Activated CD4-positive, alpha-beta T cell treated with anti-CD3 and anti-CD28 coated beads, Interleukin-2, amount 10 ng/mL, durations not matched to agents 7 days and 5 days (primary cell): ENCODE measurements around the gene KCNN4. TPM values are rescaled to one million over a fixed set of nuclear protein-coding genes. Genes with fewer than 3 reads are reported as not detected.
A peak's percentile ranks its signal among the peaks of the same experiment; 100 is the strongest.
"Not testable (repeated sequence)": the region's sequence is repeated elsewhere in the genome, so short reads cannot be mapped to it uniquely, and the experiment has no call there.

Experiments used
- CTCF ChIA-PET: fragments of 350-600 bp; sonication (Branson Sonifier 250); formaldehyde crosslinking; loops from one replicate; lab custom pipeline; 2021; ENCODE audit warnings: antibody characterized with exemption; lab: Charles Lee
- POLR2A ChIA-PET: fragments of 350-600 bp; sonication (Branson Sonifier 250); formaldehyde crosslinking; loops from one replicate; lab custom pipeline; 2021; ENCODE audit warnings: antibody characterized with exemption; lab: Charles Lee
- DNase-seq: peaks from one replicate; pipeline ENCODE4 v3.0.0-alpha.2; 2020
- H3K27ac Mint-ChIP-seq: one replicate; pipeline ENCODE4 v1.8.0; 2021; ENCODE audit warnings: mild to moderate bottlenecking, moderate library complexity, mixed read lengths
- H3K27me3 Mint-ChIP-seq: one replicate; pipeline ENCODE4 v1.8.0; 2021; ENCODE audit warnings: mixed read lengths
- H3K36me3 Mint-ChIP-seq: one replicate; pipeline ENCODE4 v1.8.0; 2021; ENCODE audit warnings: low read depth, mixed read lengths
- H3K4me1 Mint-ChIP-seq: one replicate; pipeline ENCODE4 v1.8.0; 2021; ENCODE audit warnings: mixed read lengths
- H3K4me3 Mint-ChIP-seq: one replicate; pipeline ENCODE4 v1.8.0; 2021; ENCODE audit warnings: mild to moderate bottlenecking, moderate library complexity, mixed read lengths
- H3K9me3 Mint-ChIP-seq: one replicate; pipeline ENCODE4 v1.8.0; 2021; ENCODE audit warnings: mixed read lengths
- total RNA-seq, 2 experiments: library from RNA; stranded (reverse); gene quantifications; one replicate each; pipeline ENCODE4 v1.2.3, GENCODE V29; 2021

Gene KCNN4
- total RNA-seq, result 10 to 100 TPM; 31.9 to 34.5 TPM

- Mint-ChIP-seq H3K36me3 (peaks cover 5% of the 10 kb centered on the region), H3K9me3 (no peaks in the 10 kb centered on the region), H3K4me1 (peaks cover 83% of the 10 kb centered on the region), H3K27me3 (no peaks in the 10 kb centered on the region), H3K27ac (peak within 1 kb of the TSS; percentile 93), H3K4me3 (peak within 1 kb of the TSS; percentile 79)
- POLR2A ChIA-PET, result no interaction called here
- DNase-seq, result peak; percentile 70
- CTCF ChIA-PET, result interaction anchor here (1.2 to 9.1 kb wide), 5 partner anchors 13 to 112 kb away, joined by 3 to 88 read pairs (median 4); no protein-coding TSS in a partner anchor
Observed at GRCh38 chr19:43780706-43781525, at the start of gene KCNN4. KCNN4 (minus strand) TSS chr19:43780973; CDS start chr19:43780861, 112 bp downstream.

- Mint-ChIP-seq H3K27ac (peak within 1 kb of the TSS; percentile 77), H3K36me3 (peaks cover 39% of the 10 kb centered on the region), H3K9me3 (peaks cover 25% of the 10 kb centered on the region), H3K27me3 (peaks cover 9% of the 10 kb centered on the region), H3K4me3 (peak within 1 kb of the TSS; percentile 83), H3K4me1 (peaks cover 19% of the 10 kb centered on the region)
- peak; percentile 84 for DNase-seq
- ChIA-PET POLR2A (no interaction called here), CTCF (no interaction called here)
Observed at GRCh38 chr19:43826787-43827754, 46.3 kb upstream of the KCNN4 start, which contains the start of gene ZNF283. ZNF283 (plus strand) TSS chr19:43827321; CDS start chr19:43833505, 6,184 bp downstream.

- POLR2A ChIA-PET, H3K27ac Mint-ChIP-seq: not testable (repeated sequence)
- H3K36me3 Mint-ChIP-seq, result peaks cover 27% of the 10 kb centered on the region
Observed at GRCh38 chr19:43824572-43824971, 43.8 kb upstream of the KCNN4 start.

GRCh38 chr19:43823856-43824255 lies 43.1 kb upstream of the KCNN4 start:
- CTCF ChIA-PET, H3K27ac Mint-ChIP-seq, DNase-seq, POLR2A ChIA-PET, H3K4me3 Mint-ChIP-seq: not testable (repeated sequence)
- peaks cover 34% of the 10 kb centered on the region for H3K9me3 Mint-ChIP-seq
- peaks cover 31% of the 10 kb centered on the region for H3K4me1 Mint-ChIP-seq
- H3K27me3 Mint-ChIP-seq, result peaks cover 28% of the 10 kb centered on the region
- H3K36me3 Mint-ChIP-seq, result peaks cover 21% of the 10 kb centered on the region

More at GRCh38 chr19:43824572-43824971, 43.8 kb upstream of the KCNN4 start:
- H3K9me3 Mint-ChIP-seq, result peaks cover 34% of the 10 kb centered on the region
- peaks cover 31% of the 10 kb centered on the region for H3K4me1 Mint-ChIP-seq
- DNase-seq, H3K4me3 Mint-ChIP-seq, CTCF ChIA-PET: not testable (repeated sequence)
- H3K27me3 Mint-ChIP-seq, result peaks cover 25% of the 10 kb centered on the region

- DNase-seq, result no peak
- H3K9me3 Mint-ChIP-seq, result peaks cover 24% of the 10 kb centered on the region
- H3K27ac Mint-ChIP-seq, result no peak overlapping the region
- ChIA-PET CTCF (no interaction called here), POLR2A (no interaction called here)
- H3K36me3 Mint-ChIP-seq, result peaks cover 9% of the 10 kb centered on the region
- peaks cover 14% of the 10 kb centered on the region for H3K4me1 Mint-ChIP-seq
- peak overlapping the region; percentile 69 for H3K4me3 Mint-ChIP-seq
- peaks cover 28% of the 10 kb centered on the region for H3K27me3 Mint-ChIP-seq
Observed at GRCh38 chr19:43820884-43821215, 40.1 kb upstream of the KCNN4 start.

DNA sequence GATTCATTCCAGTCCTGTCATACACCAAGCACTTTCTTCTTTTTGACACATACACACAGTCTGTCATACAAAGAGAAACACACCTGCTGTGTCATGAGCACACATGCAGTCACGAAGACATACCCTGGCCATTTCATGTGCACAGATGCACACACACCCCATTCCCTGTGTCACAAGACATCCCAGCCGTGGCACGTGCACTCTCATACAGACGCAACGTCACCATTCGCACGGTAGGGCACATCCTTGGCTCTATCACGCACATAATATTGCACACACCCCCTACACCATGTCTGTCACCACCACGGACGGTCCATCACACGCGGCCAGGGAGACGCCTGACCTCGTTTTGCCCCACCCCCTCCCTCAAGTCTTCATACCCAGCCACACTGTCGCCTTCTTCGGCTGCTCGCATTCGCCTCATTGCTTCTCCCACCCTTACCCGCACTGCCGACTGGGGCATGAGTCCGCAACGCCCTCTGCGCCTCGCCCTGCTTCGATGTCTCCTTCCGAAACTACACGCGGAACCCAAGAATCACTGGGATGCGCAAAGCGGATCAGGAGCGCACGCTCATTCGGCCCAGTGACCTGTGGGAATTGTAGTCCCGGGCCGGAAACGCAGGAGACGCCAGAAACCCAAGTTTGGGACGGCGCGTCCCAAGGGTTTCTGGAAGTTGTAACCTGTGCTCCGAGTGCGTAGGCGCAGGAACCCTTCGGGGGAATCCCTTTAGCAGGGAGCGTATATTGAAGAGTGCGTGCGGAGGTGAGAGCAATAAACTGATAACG lies 39.5 kb upstream of the KCNN4 start:
- Mint-ChIP-seq H3K4me3 (peak overlapping the region; percentile 69), H3K9me3 (peaks cover 23% of the 10 kb centered on the region), H3K27ac (no peak overlapping the region), H3K27me3 (peaks cover 28% of the 10 kb centered on the region), H3K36me3 (peaks cover 6% of the 10 kb centered on the region), H3K4me1 (peaks cover 14% of the 10 kb centered on the region)
- DNase-seq, result no peak
- CTCF ChIA-PET, result no interaction called here
- POLR2A ChIA-PET, result no interaction called here

GRCh38 chr19:43818500-43818899 lies 37.7 kb upstream of the KCNN4 start:
- Mint-ChIP-seq H3K27ac (no peak overlapping the region), H3K9me3 (peaks cover 17% of the 10 kb centered on the region), H3K4me1 (peaks cover 14% of the 10 kb centered on the region), H3K4me3 (no peak overlapping the region), H3K36me3 (peaks cover 6% of the 10 kb centered on the region), H3K27me3 (peaks cover 20% of the 10 kb centered on the region)
- CTCF ChIA-PET, result no interaction called here
- no peak for DNase-seq
- POLR2A ChIA-PET, result no interaction called here

- H3K4me3 Mint-ChIP-seq, POLR2A ChIA-PET, H3K36me3 Mint-ChIP-seq, H3K27ac Mint-ChIP-seq, CTCF ChIA-PET, DNase-seq: not testable (repeated sequence)
- Mint-ChIP-seq H3K4me1 (peaks cover 14% of the 10 kb centered on the region), H3K27me3 (peaks cover 20% of the 10 kb centered on the region), H3K9me3 (peaks cover 17% of the 10 kb centered on the region)
Observed at GRCh38 chr19:43817454-43817853, 36.7 kb upstream of the KCNN4 start.

DNA sequence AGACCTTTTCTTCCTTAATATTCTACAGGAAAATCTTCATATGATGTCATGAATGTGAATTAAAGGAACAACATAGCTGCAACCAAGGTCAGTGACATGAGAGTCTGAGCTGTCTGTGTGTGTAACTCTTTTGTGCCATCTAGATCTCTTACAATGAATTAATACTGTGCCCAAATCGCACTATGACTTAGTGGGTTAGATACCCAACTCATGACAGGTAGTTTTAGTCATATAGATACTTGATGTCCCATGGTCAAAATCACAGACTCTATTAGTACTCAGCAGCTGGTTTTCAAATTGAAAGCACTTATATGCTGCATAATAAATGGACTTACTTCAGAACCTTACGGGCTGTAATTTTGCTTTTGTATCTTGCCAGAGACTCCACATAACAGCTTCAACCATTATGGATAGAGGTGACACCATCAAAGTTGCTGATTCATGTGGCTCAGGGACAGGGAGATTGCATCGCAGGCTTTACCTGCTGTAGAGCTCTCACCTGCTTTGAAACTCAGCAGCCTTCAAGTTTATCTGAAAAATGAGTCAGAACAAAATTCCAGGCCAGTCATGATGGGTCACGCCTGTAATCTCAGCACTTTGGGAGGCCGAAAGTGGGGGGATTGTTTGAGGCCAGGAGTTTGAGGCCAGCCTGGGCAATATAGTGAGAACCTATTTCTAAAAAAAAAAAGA lies 34.0 kb upstream of the KCNN4 start:
- Mint-ChIP-seq H3K36me3 (peaks cover 2% of the 10 kb centered on the region), H3K27ac (no peak overlapping the region), H3K9me3 (peaks cover 4% of the 10 kb centered on the region), H3K4me3 (no peak overlapping the region), H3K27me3 (peaks cover 8% of the 10 kb centered on the region), H3K4me1 (peaks cover 3% of the 10 kb centered on the region)
- no peak for DNase-seq
- POLR2A ChIA-PET, result no interaction called here
- CTCF ChIA-PET, result no interaction called here

DNA sequence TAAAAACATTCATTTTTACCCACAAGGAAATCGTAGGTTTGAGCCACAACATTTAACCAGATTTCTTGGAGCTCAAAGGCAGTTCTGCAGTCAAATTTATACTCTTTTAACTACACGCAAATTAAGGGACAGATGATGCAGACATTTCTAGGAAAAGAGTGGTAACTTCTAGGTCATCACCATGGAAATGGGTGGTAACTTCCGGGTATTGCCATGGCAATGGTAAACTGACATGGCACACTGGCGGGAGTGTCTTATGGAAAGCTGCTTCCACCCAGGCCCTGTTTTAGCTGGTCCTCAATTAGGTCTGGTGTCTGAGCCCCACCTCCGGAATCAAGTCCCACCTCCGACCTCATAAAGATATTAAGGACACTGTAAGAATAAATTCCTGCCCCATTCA lies 31.9 kb upstream of the KCNN4 start:
- Mint-ChIP-seq H3K27me3 (peaks cover 5% of the 10 kb centered on the region), H3K36me3 (no peaks in the 10 kb centered on the region), H3K9me3 (no peaks in the 10 kb centered on the region), H3K4me1 (peaks cover 1% of the 10 kb centered on the region), H3K27ac (no peak overlapping the region), H3K4me3 (no peak overlapping the region)
- DNase-seq, result no peak
- CTCF ChIA-PET, result interaction anchor here (0.6 kb wide), 1 partner anchor 354 kb away, joined by 4 read pairs; no protein-coding TSS in a partner anchor
- POLR2A ChIA-PET, result no interaction called here

GRCh38 chr19:43812259-43812658 lies 31.5 kb upstream of the KCNN4 start:
- no peak overlapping the region for H3K27ac Mint-ChIP-seq
- H3K9me3 Mint-ChIP-seq, result no peaks in the 10 kb centered on the region
- H3K36me3 Mint-ChIP-seq, result no peaks in the 10 kb centered on the region
- H3K4me3 Mint-ChIP-seq, result no peak overlapping the region
- CTCF ChIA-PET, result interaction anchor here (0.6 kb wide), 1 partner anchor 353 kb away, joined by 4 read pairs; no protein-coding TSS in a partner anchor
- POLR2A ChIA-PET, result no interaction called here
- peaks cover 1% of the 10 kb centered on the region for H3K4me1 Mint-ChIP-seq
- DNase-seq, result no peak
- H3K27me3 Mint-ChIP-seq, result peaks cover 5% of the 10 kb centered on the region

DNA sequence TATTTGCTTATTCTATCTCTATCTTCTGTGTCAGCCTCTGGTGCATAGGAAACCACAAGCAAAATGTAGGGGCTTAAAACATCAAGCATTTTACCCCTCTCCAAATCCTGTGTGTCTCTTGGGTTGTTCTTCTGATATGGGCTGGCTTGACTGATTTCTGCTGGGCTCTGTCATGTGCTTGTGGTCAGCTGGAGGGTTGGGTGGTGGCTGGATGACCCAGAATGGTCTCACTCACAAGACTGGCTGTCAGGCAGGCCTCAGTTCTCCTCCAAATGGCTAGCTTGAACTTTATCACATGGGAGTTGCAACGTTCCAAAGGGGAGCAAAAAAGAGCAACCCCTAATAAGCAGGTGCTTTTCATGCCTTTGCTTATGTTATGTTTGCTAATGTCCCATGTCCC lies 31.1 kb upstream of the KCNN4 start:
- Mint-ChIP-seq H3K36me3 (no peaks in the 10 kb centered on the region), H3K27ac (no peak overlapping the region), H3K27me3 (peaks cover 5% of the 10 kb centered on the region), H3K4me1 (peaks cover 1% of the 10 kb centered on the region), H3K4me3 (no peak overlapping the region), H3K9me3 (no peaks in the 10 kb centered on the region)
- POLR2A ChIA-PET, result no interaction called here
- CTCF ChIA-PET, result no interaction called here
- DNase-seq, result no peak
